ENCODE results near the gene CDH4. TPM values are rescaled to one million over a fixed set of nuclear protein-coding genes. Genes with fewer than 3 reads are reported as not detected.

Gene CDH4
- total RNA-seq, 1 donor from 2014 or later = 22.3 TPM

- no peak for DNase-seq
Observed at GRCh38 chr20:61695741-61696140, 443.7 kb downstream of the CDH4 start.

GRCh38 chr20:61696181-61696735 is 444.2 kb downstream of the CDH4 start:
- no peak for DNase-seq

- DNase-seq = no peak
Observed at GRCh38 chr20:61697666-61698597, 445.9 kb downstream of the CDH4 start.

- no peak for DNase-seq
Observed at GRCh38 chr20:61698598-61699494, 446.8 kb downstream of the CDH4 start.

GRCh38 chr20:61699495-61700374 is 447.7 kb downstream of the CDH4 start:
- DNase-seq = no peak

- DNase-seq = no peak
Observed at GRCh38 chr20:61700595-61701140, 448.6 kb downstream of the CDH4 start.

- DNase-seq = no peak
Observed at GRCh38 chr20:61701401-61701800, 449.3 kb downstream of the CDH4 start.

- no peak for DNase-seq
Observed at GRCh38 chr20:61701802-61702201, 449.7 kb downstream of the CDH4 start.

GRCh38 chr20:61702246-61702645 is 450.2 kb downstream of the CDH4 start:
- no peak for DNase-seq

- no peak for DNase-seq
Observed at GRCh38 chr20:61704661-61705060, 452.6 kb downstream of the CDH4 start.

GRCh38 chr20:61705386-61706258 is 453.6 kb downstream of the CDH4 start:
- DNase-seq = no peak

GRCh38 chr20:61706259-61706961 is 454.3 kb downstream of the CDH4 start:
- no peak for DNase-seq

GRCh38 chr20:61708891-61709290 is 456.8 kb downstream of the CDH4 start:
- no peak for DNase-seq

GRCh38 chr20:61710108-61710507 is 458.0 kb downstream of the CDH4 start:
- no peak for DNase-seq

GRCh38 chr20:61712688-61713087 is 460.6 kb downstream of the CDH4 start:
- no peak for DNase-seq

- no peak for DNase-seq
Observed at GRCh38 chr20:61718361-61719005, 466.4 kb downstream of the CDH4 start.

GRCh38 chr20:61719691-61720347 is 467.8 kb downstream of the CDH4 start:
- DNase-seq = no peak

GRCh38 chr20:61720348-61720696 is 468.3 kb downstream of the CDH4 start:
- no peak for DNase-seq
